SU-DHL-6 (cell line): Measurements from ENCODE around the gene ANKRD66.

ENCODE experiments used
- H2AFZ ChIP-seq: fragments of 200-600 bp; sonication (generic); 2 replicates; pipeline ENCODE4 v1.6.1; 2014; ENCODE audit warnings: low read depth, mild to moderate bottlenecking, moderate library complexity, mixed read lengths, antibody characterized with exemption, low read length; ENCODE audit not compliant: severe bottlenecking
- H3F3A ChIP-seq: fragments of 200-600 bp; shearing (Covaris generic); 2 replicates; pipeline ENCODE4 v1.6.0; 2016; ENCODE audit warnings: antibody characterized with exemption, mild to moderate bottlenecking; ENCODE audit not compliant: insufficient read depth
- H3K27ac ChIP-seq: fragments of 200-600 bp; sonication (generic); 2 replicates; pipeline ENCODE4 v1.5.1; 2016; ENCODE audit warnings: low read depth, mild to moderate bottlenecking, low read length, moderate library complexity, mixed read lengths
- H3K27me3 ChIP-seq: fragments of 200-600 bp; sonication (generic), shearing (Covaris generic); 2 replicates; pipeline ENCODE4 v1.6.0; 2014; ENCODE audit warnings: mild to moderate bottlenecking, low read length
- H3K36me3 ChIP-seq: fragments of 200-600 bp; sonication (generic); 2 replicates; pipeline ENCODE4 v1.6.1; 2014; ENCODE audit warnings: mild to moderate bottlenecking, low read length, mixed read lengths
- H3K4me2 ChIP-seq: fragments of 300-600, 200-600 bp; shearing (Covaris generic), sonication (generic); 2 replicates; pipeline ENCODE4 v1.6.0; 2014; ENCODE audit warnings: low read length, low read depth, mild to moderate bottlenecking; ENCODE audit not compliant: poor library complexity, severe bottlenecking
- H3K4me3 ChIP-seq: fragments of 200-600 bp; sonication (generic); 2 replicates; pipeline ENCODE4 v1.5.1; 2014; ENCODE audit warnings: antibody characterized with exemption, low read length, mild to moderate bottlenecking, mixed read lengths; ENCODE audit not compliant: insufficient read depth, poor library complexity, severe bottlenecking
- H3K79me2 ChIP-seq: fragments of 200-600 bp; sonication (generic); 2 replicates; pipeline ENCODE4 v1.6.1; 2014; ENCODE audit warnings: mild to moderate bottlenecking, low read length, moderate library complexity; ENCODE audit not compliant: insufficient read depth
- H3K9ac ChIP-seq: fragments of 200-600 bp; sonication (generic); 2 replicates; pipeline ENCODE4 v1.7.0; 2014; ENCODE audit warnings: mild to moderate bottlenecking, low read length
- H3K9me2 ChIP-seq: fragments of 200-600 bp; sonication (generic); replicated peaks from 2 replicates; pipeline ENCODE4 v1.6.1; 2014; ENCODE audit warnings: low read length; ENCODE audit not compliant: insufficient read depth
- H3K9me3 ChIP-seq: fragments of 200-600 bp; sonication (generic); 2 replicates; pipeline ENCODE4 v1.6.1; 2014; ENCODE audit warnings: low read length, mixed read lengths; ENCODE audit not compliant: insufficient read depth
- H4K20me1 ChIP-seq: fragments of 200-600 bp; sonication (generic); 2 replicates; pipeline ENCODE4 v1.6.1; 2014; ENCODE audit warnings: low read depth, mild to moderate bottlenecking, antibody characterized with exemption, low read length, moderate library complexity, mixed read lengths
- CTCF ChIP-seq: fragments of 200-600 bp; sonication (generic); IDR thresholded peaks from one replicate; pipeline ENCODE4 v1.5.1; 2017; ENCODE audit warnings: antibody characterized with exemption, mild to moderate bottlenecking, low read length, moderate library complexity; ENCODE audit not compliant: insufficient read depth, poor library complexity, severe bottlenecking
- EZH2phosphoT487 ChIP-seq: fragments of 200-600 bp; sonication (generic), shearing (Covaris generic); conservative IDR thresholded peaks from 2 replicates; pipeline ENCODE4 v1.6.1; 2018; ENCODE audit warnings: mild to moderate bottlenecking, antibody characterized with exemption, low read length, moderate library complexity, mixed read lengths

Gene ANKRD66

GRCh38 chr6:46706464-46706863, 40.3 kb upstream of the ANKRD66 start:
- TF ChIP-seq EZH2phosphoT487 (no peak), CTCF (no peak)
- Histone ChIP-seq H4K20me1 (no peaks in the 10 kb centered on the region), H3F3A (0 out of 2 replicates have a peak, but pooled peaks cover 2% of the 10 kb centered on the region), H3K9me2 (no peaks in the 10 kb centered on the region), H3K79me2 (no peaks in the 10 kb centered on the region), H3K9me3 (no peaks in the 10 kb centered on the region), H2AFZ (no peak overlapping the region), H3K4me2 (no peak overlapping the region), H3K9ac (no peak overlapping the region), H3K27me3 (no peaks in the 10 kb centered on the region), H3K4me3 (no peak overlapping the region), H3K27ac (no peak overlapping the region), H3K36me3 (peaks cover 23% of the 10 kb centered on the region)

GRCh38 chr6:46711491-46711890, 35.2 kb upstream of the ANKRD66 start:
- no peaks in the 10 kb centered on the region for H3F3A ChIP-seq
- no peak overlapping the region for H2AFZ ChIP-seq
- H3K79me2 ChIP-seq: no peaks in the 10 kb centered on the region
- H3K9me3 ChIP-seq: no peaks in the 10 kb centered on the region
- H3K4me3 ChIP-seq: no peak overlapping the region
- no peaks in the 10 kb centered on the region for H4K20me1 ChIP-seq
- no peak overlapping the region for H3K4me2 ChIP-seq
- TF ChIP-seq CTCF (no peak), EZH2phosphoT487 (no peak)
- no peaks in the 10 kb centered on the region for H3K36me3 ChIP-seq
- no peak overlapping the region for H3K9ac ChIP-seq
- H3K27ac ChIP-seq: no peak overlapping the region
- no peaks in the 10 kb centered on the region for H3K27me3 ChIP-seq
- no peaks in the 10 kb centered on the region for H3K9me2 ChIP-seq

GRCh38 chr6:46715141-46715540, 31.6 kb upstream of the ANKRD66 start:
- H3K27me3 ChIP-seq: no peaks in the 10 kb centered on the region
- no peak overlapping the region for H3K27ac ChIP-seq
- TF ChIP-seq EZH2phosphoT487: no peak
- TF ChIP-seq CTCF: no peak
- H3K4me2 ChIP-seq: no peak overlapping the region
- no peaks in the 10 kb centered on the region for H3K9me2 ChIP-seq
- H2AFZ ChIP-seq: no peak overlapping the region
- H3K36me3 ChIP-seq: no peaks in the 10 kb centered on the region
- no peaks in the 10 kb centered on the region for H3K9me3 ChIP-seq
- no peak overlapping the region for H3K9ac ChIP-seq
- H4K20me1 ChIP-seq: no peaks in the 10 kb centered on the region
- no peak overlapping the region for H3K4me3 ChIP-seq
- H3F3A ChIP-seq: no peaks in the 10 kb centered on the region
- no peaks in the 10 kb centered on the region for H3K79me2 ChIP-seq
